ENCODE measurements around the gene AFF3. TPM values are rescaled to one million over a fixed set of nuclear protein-coding genes. Genes with fewer than 3 reads are reported as not detected.

The AFF3 gene
- total RNA-seq, 1 experiment from 2014 or later: 0.22 TPM

GRCh38 chr2:100046961-100047947, 95.1 kb downstream of the AFF3 start:
- H3K4me3 Mint-ChIP-seq: no peak overlapping the region
- no peak overlapping the region for H3K4me2 ChIP-seq (ENCODE audit: insufficient read depth, insufficient read length, low read length)
- H3K4me1 Mint-ChIP-seq: peaks cover 12 to 15% of the 10 kb centered on the region in 2 experiments
- no peak overlapping the region for H3K18ac ChIP-seq (ENCODE audit: insufficient read length, low read depth, low read length)
- no peaks in the 10 kb centered on the region for H3K23me2 ChIP-seq (ENCODE audit: insufficient read length, low read depth, low read length, poor library complexity, severe bottlenecking)
- no peak overlapping the region for H4K91ac ChIP-seq (ENCODE audit: insufficient read length, low read depth, low read length)
- H2BK15ac ChIP-seq (ENCODE audit: low read depth, low read length): no peak overlapping the region
- H2AK5ac ChIP-seq (ENCODE audit: insufficient read length, low read length): no peak overlapping the region
- H3K27ac ChIP-seq (ENCODE audit: insufficient read length, low read depth, low read length): no peak overlapping the region
- H3T11ph ChIP-seq (ENCODE audit: low read length): no peak overlapping the region
- H3K56ac ChIP-seq (ENCODE audit: insufficient read length, low read depth, low read length): no peak overlapping the region
- no peak overlapping the region for H3K9ac ChIP-seq (ENCODE audit: extremely low read depth, insufficient read length, low read length)
- H3K23ac ChIP-seq (ENCODE audit: insufficient read length, low read depth, low read length): no peak overlapping the region
- no peak overlapping the region for H4K8ac ChIP-seq (replicated peaks; ENCODE audit: insufficient read length, low read depth, low read length)
- WGBS (ENCODE audit: extremely low coverage, insufficient read length, low lambda C conversion rate): no CpG with 5 or more reads among the region's 15 CpGs
- no peaks in the 10 kb centered on the region for H3K79me1 ChIP-seq (ENCODE audit: insufficient read depth, low read depth, low read length, poor library complexity, severe bottlenecking)
- no peaks in the 10 kb centered on the region for H3K27me3 ChIP-seq (ENCODE audit: insufficient read depth, low read length)
- H2AFZ ChIP-seq (ENCODE audit: low read length): no peak overlapping the region
- H3K27me3 Mint-ChIP-seq (ENCODE audit: low read depth): peaks cover 6% of the 10 kb centered on the region
- H2BK120ac ChIP-seq (ENCODE audit: low read depth, low read length, poor library complexity, severe bottlenecking): no peak overlapping the region
- H3K36me3 Mint-ChIP-seq (ENCODE audit: insufficient read depth in 1 of 3, low read depth in 3 of 3): no peaks in the 10 kb centered on the region
- no peak overlapping the region for H3K14ac ChIP-seq (ENCODE audit: insufficient read depth, low read length)
- no peak for TF ChIP-seq CTCF (conservative IDR thresholded peaks at IDR 0.05)
- no peaks in the 10 kb centered on the region for H3K79me2 ChIP-seq (ENCODE audit: insufficient read depth, low read length)
- no peak overlapping the region for H2BK5ac ChIP-seq (ENCODE audit: insufficient read length, low read length)
- no peak overlapping the region for H3K4ac ChIP-seq (ENCODE audit: low read depth, low read length)
- H2BK12ac ChIP-seq (ENCODE audit: insufficient read length, low read depth, low read length): no peak overlapping the region
- no peak overlapping the region for H2BK20ac ChIP-seq (ENCODE audit: low read depth, low read length, poor library complexity, severe bottlenecking)
- no peaks in the 10 kb centered on the region for H3K9me3 ChIP-seq (ENCODE audit: control insufficient read depth, low read depth, low read length)
- no peaks in the 10 kb centered on the region for H3K4me1 ChIP-seq (ENCODE audit: insufficient read depth, low read length)
- H4K20me1 ChIP-seq (ENCODE audit: control insufficient read depth, insufficient read depth, insufficient read length): no peaks in the 10 kb centered on the region
- no peak overlapping the region for H4K5ac ChIP-seq (ENCODE audit: insufficient read length, low read depth, low read length)
- DNase-seq: no peak
- H3K27ac Mint-ChIP-seq: no peak overlapping the region
- no peaks in the 10 kb centered on the region for H3K9me3 Mint-ChIP-seq
